GM19240 (cell line): Measurements from ENCODE around the gene GNAT3.

Experiments used
- DNase-seq: peaks from one replicate; pipeline ENCODE4 v3.0.0; 2011; ENCODE audit warnings: low spot score; ENCODE audit not compliant: insufficient read length

The GNAT3 gene

GRCh38 chr7:80464211-80464610 lies 47.7 kb downstream of the GNAT3 start:
- no peak for DNase-seq

DNA sequence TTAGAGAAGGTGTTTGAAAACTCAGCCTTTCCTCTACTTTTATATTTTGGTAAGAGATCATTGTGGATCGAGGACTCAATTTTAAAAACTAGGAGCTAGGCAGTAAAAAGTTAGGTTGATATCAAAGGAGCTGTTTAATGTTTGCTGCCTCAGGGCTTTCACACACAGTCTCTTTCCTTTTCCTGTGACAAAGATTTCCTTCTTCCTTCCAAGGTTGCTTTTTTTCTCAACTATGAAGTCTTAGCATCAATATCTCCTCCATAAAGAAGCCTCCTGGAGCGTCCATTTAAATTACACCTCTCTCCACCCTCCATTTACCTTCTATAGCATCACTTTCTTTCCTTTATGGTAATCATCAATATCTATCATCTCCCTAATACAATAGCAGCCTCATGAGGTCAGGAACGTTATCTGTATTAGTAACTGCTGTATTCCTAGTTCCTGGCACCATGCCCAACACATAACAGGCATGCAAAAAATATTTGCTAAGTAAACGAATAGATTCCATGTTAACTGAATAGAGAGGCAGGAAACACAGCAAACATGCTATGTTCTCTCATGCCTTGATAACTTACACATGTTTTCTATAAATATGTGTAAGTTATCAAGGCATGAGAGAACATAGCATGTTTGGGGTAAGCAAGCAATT lies 48.5 kb downstream of the GNAT3 start:
- no peak for DNase-seq

DNA sequence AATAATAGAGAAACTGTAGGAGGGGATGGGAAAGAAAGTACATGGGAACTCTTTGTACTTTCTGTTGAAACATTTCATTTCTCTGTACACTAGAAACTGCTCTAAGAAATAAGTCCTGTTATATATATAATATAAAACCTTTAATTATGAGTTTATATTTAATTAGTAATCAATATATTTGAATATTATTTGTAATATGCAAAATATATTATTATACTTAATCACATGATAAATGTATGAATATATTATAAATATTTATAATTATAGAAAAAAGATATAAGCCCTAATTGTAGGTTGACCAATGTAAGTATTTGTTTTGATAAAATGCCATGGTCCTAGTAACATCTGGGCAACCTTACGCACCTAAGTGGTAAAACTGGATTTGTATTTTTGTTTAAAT lies 51.0 kb downstream of the GNAT3 start:
- DNase-seq = no peak

- DNase-seq = no peak
Observed at GRCh38 chr7:80459776-80460510, 51.9 kb downstream of the GNAT3 start.

DNA sequence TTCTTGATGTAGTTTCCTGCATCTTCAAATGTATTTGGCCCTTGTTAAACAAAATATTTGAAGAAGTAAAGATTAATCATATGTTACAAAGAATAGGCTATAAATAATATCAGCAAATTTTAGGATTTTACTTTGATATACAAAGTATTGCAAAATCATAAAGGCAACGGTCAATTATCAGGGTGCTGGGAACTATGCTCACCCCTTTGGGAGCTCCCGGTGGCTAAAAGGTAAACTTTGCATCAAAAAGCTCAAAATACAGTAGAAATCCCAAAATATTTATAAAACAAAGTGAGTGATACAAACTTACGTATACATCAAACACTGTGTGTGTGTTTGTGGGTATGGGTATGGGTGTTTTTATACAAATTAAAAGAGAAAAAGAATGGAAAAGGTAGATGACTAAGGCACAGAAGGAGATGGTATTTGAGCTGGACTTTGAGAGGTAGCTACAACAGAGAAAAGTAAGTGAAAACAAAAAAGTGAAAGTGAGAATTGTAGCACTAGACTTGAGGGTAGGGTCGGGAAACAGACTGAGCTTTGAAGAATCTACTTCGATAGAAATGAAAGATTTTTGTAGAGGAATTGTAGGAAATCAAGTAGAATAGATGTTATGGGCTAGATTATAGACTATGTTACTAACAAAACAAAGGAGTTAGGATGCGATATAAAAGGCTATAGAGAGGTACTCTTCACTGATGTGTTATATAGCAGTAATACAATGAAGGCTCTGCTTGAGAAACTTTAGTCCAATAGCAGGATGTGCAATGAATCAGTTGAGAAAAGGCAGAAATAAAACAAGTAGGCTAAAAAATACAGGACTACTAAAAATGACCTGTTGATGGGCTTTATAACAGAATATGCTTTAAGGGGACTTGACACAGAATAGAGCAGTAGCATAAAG lies 52.8 kb downstream of the GNAT3 start:
- DNase-seq = no peak

DNA sequence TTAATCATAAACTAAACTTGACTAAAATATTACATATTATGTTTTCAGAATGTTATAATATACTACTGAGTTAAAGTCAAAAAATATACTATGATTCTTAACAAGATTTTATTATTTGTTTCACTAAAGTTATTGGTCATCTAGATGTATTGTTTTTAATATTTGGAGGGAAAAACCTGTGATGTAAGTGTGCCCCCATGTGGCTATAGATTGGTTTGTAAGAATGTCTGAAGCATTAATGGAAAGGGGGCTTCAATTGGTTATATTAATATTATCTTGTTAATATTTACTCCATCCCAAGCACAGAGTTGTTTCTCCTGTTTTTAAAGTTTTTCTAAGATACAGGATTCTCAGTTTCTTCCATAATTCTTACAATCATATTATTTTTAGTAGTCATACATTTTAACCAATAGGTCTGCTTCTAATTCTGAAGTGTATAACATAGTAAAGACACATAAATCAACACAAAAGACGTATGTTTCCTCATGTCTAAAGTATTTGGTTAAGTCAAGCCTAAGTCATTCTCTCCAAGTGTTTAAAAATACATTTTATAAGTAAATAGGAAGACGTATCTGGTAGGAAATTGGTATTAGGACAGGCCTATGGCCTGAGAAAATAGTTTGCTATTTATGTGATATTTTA lies 58.0 kb downstream of the GNAT3 start:
- no peak for DNase-seq

GRCh38 chr7:80450621-80451308 lies 61.1 kb downstream of the GNAT3 start:
- no peak for DNase-seq

DNA sequence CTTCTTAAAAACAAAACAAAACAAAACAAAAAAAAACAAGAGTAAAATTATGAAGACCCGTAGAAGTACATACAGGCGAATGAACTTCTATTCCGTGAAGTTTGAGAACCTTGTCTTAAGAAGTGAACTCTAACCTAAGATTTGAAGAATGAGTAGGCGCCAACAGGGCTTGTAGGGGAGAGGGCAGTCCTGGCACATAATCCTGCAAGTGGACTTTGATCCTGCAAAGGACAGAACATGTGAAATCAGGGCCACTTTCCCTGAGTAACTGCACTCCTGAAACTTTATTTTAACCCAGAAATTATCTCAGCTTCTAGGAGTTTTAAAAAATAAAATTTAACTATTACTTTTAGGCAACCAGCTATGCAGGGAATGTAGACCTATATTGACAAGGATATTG lies 62.0 kb downstream of the GNAT3 start:
- DNase-seq = no peak

- DNase-seq = no peak
Observed at GRCh38 chr7:80445351-80445750, 66.5 kb downstream of the GNAT3 start.

DNA sequence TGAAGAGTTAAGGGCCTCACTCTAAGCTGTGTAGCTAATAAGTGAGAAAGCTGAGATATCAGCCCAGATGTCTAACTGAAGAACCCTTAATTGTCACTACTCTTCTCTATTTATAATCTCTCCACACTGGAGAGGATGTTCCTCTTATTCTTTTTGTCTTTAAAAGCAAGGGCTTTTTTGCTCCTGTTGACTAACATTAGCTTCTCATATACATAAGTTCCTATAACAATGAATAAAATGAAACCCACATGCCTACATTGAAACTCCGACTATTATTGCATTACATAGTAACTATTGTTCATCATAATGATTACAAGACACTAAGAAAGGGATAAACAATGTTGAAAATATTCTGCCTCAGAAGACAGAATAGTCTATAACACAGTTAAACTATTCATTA lies 67.1 kb downstream of the GNAT3 start:
- DNase-seq = no peak

GRCh38 chr7:80443325-80443724 lies 68.5 kb downstream of the GNAT3 start:
- DNase-seq = no peak

DNA sequence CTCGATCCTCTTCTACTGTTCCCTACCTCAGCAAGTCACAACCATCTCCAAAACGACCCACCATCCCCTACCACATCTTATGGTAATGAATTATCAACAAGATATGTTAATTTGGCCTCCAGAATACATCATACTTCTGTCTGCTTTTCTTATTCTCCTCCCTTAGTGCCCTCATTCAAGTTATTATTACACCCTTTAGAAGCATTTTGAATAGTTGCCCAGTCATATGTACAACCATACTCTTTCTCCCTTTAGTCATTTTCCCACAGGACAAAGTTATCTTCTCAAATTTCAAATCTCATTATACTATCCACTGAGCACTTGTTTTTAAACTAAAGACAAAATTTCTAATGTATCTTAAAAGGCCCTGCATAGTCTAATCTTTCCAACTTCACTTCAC lies 71.0 kb downstream of the GNAT3 start:
- DNase-seq = no peak

- DNase-seq = no peak
Observed at GRCh38 chr7:80439894-80440821, 71.7 kb downstream of the GNAT3 start.

DNA sequence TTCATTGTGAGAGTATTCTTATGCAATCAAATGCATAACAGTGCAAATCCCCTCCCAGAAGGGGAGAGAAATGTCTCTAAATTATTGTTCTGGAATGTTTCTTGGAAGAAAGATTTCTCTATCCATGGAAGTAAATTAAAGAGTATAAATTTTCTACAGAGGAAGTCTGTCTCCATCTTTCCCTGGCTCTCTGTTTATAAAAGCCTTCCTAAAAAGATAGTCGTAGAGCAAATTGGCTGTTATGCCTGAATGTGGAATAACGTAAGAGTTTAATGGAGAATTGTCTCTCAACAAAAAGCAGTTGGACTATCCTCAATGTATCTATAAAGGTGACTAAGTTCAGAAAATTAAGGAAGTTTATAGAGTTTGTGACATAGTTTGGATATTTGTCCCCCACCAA lies 76.3 kb downstream of the GNAT3 start:
- no peak for DNase-seq

- no peak for DNase-seq
Observed at GRCh38 chr7:80434047-80434446, 77.8 kb downstream of the GNAT3 start.

GRCh38 chr7:80432166-80432565 lies 79.7 kb downstream of the GNAT3 start:
- DNase-seq = no peak

DNA sequence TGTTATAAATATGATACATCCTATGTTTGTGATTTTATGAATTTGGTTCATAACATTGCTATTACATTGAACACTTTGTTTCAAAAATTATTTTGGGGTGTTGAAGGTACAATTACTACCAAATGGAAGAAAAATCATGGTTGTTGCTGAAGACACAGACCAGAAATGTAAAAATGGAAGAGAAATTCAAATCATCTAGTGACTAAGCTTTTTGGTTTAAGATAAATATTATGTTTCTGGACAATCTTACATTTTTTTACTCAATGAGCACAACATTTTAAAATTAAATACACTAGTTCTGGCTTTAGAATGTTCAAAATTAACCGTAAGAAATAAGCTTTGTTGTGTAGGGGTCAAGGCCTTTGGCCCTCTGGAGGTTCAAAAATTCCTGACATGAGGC lies 82.7 kb downstream of the GNAT3 start:
- no peak for DNase-seq

DNA sequence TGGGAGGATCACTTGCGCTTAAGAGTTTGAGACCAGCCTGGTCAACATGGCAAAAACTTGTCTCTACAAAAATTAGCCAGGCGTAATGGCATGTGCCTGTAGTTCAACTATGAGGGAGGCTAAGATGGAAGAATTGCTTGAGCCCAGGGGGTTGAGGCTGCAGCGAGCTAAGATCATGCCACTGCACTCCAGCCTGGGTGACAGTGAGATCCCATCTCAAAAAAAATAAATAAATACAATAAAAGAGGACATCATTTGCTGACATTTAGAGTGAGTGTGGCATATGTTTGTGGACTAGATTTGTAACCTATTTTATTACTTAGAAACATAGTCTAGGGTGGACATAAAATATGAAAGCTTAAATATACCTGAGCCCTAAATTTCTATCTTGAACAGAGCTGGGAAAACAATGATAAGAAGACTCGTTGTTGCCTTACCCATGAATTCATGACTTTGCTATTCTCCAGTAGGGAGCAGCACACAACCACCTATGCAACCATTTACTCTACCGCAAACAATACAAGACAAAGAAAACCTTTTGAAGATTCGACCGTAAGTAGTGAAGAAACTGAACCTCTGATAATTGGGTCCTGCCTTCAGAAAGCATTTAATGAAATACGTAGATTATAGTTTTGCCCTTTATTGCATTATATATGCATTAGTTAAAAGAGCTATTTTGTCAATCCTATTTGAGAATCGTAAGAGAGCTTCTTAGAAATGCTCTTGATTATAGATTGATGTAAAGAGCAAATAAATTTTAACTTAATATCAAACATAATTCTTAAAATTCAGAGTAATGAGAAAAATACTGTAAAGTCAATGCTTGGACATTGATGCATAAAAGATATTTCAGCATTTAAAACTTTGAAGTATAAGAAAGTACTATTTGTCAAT lies 83.5 kb downstream of the GNAT3 start:
- DNase-seq = no peak

- DNase-seq = no peak
Observed at GRCh38 chr7:80427218-80427617, 84.6 kb downstream of the GNAT3 start.
